Umbilical cord (tissue), 2 donors: ENCODE results near the gene RNGTT. TPM values are rescaled to one million over a fixed set of nuclear protein-coding genes. Genes with fewer than 3 reads are reported as not detected.
"Not testable (repeated sequence)": the region's sequence is repeated elsewhere in the genome, so short reads cannot be mapped to it uniquely, and the experiment has no call there.

ENCODE experiments used
- DNase-seq: peaks from one replicate; pipeline ENCODE4 v3.0.0-alpha.2; 2015; ENCODE audit warnings: low spot score
- total RNA-seq: library from RNA; depleted of rRNA; stranded (reverse); fragments of >200 nt; gene quantifications from one replicate; pipeline ENCODE4 v1.2.3, GENCODE V29; 2014; ENCODE audit warnings: low replicate concordance; ENCODE audit not compliant: insufficient read depth

RNGTT gene
- total RNA-seq, 1 donor from 2014 or later = 14.4 TPM

DNA sequence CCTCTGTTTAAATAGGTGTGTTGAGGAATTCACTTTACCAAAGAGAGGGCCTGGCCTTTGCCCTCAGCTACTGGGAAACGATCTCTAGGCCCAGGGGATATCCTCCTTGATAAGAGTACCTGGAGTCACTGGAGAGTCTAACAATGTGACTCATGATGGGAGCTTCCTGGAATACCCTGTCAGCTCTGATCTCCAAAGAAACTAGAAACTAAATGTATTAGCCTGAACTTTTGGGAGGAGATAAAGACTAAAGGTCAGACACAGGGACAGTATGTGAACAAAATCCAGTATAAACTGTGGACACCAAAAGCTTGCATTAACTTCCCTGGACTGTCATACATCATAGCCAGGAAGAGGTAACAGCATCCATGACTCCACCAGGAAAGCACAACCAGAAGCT is 148.5 kb downstream of the RNGTT start:
- DNase-seq = no peak

DNA sequence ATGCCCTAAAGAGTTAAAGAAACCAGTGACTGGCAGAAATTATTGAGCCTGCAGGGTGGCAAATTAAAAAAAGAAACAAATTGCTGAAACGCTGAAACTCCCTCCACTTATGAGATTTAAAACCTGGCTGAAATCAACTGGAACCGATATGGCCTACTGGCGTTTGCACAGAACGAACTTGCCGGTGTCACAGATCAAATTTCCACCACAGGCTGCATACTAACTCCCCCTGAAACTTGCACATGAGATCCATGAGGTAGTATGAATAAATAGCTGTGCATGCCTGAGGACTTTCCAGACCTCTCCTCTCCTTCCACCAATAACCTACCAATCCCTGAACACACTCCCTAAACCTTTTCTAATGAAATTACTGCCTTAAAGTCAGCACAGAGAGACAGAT is 150.4 kb downstream of the RNGTT start:
- no peak for DNase-seq

DNA sequence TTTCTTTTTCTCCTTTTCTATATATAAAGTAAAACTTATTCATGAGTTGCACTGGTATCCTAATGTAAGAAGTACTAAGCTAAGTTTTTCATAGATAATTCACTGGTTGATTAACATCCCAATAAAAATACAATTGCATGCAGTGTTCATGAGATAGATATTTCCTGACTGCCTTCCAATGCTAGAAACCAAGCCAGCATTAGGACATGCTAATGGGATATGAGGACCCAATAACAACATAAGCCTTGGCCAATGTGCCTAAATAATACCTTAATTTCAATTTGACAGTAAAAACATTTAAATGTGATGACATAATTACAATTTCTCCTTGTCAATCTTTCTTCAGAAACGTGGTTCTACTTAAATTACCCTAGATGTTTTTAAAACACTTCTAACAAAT is 152.7 kb downstream of the RNGTT start:
- DNase-seq = no peak

DNA sequence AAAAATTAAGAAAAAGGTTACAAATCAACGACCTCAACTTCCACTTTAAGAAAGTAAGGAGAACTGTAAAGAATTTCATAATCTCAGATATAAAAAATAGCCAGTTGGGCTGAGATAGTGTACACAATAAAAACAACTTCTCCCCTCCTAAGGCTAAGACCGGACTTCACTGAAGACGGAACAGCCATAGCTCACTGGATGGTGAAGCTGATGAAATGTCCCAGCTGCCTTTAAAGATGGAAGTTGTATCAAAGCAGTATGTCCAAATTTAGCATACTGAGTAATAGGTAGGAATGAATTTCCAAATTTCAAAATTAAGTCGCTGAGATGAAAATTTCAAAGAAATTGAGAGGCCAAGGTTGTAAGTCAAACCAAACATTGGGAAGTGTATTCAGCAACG is 153.3 kb downstream of the RNGTT start:
- no peak for DNase-seq

DNA sequence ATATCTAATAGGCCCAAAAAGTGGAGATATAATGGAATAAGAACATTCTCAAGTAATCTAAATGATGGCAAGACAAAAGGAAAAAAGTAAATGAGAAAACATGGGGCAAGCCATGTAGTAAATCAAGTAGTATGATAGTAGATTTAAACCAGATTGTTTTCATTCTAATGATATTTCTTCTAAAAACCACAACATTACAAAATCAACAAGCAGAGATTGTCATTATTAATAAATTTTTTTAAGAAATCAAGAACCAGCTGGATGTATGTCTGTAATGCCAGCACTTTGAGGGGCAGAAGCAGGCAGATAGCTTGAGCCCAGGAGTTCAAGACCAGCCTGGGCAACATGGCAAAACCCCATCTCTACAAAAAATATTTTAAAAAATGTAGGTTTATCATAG is 155.0 kb downstream of the RNGTT start:
- no peak for DNase-seq

DNA sequence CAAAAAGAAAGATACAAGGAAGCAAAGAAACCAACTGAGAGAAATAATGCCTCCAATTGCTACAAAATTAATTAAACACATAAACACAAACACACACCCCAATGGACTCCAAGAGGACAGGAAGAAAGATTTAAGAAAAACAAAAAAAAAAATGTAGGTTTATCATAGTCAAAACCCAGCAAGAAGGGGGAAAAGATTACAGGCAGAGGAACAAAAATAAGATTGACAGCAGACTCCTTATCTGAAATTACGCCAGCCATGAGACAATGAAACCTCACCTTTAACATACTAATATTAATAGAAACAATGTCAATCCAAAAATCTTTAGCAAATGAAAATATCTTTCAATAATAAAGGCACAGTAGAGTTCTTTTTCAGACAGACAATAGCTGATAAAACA is 155.8 kb downstream of the RNGTT start:
- DNase-seq = no peak

DNA sequence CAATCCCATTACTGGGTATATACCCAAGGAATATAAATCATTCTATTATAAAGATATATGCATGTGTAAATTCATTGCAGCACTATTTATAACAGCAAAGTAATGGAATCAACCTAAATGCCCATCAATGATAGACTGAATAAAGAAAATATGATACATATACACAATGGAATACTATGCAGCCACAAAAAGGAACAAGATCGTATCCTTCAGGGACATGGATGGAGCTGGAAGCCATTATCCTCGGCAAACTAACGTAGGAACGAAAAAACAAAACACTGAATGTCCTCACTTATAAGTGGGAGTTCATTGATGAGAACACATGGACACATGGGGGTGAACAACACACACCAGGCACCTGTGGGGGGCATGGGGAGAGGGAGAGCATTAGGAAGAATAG is 156.7 kb downstream of the RNGTT start:
- no peak for DNase-seq

DNA sequence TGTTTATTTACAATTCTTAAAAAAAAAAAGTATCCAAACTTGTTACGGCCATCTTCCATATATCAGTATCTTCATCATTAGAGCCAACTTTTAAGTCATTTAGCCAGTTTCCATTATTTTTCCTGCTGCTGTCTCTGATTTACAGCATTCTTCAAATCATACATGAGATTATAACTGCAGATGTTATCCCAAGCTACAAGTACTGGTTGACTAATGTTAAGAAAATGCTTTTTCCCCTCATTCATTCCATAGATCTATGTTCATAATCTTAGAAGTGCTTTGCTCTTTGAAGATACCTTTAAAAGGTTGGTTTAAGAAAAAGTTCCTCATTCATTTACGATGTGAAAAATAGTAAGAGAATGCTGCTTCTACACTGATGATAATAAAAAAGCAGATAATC is 158.7 kb downstream of the RNGTT start:
- peak; percentile 65 for DNase-seq

DNA sequence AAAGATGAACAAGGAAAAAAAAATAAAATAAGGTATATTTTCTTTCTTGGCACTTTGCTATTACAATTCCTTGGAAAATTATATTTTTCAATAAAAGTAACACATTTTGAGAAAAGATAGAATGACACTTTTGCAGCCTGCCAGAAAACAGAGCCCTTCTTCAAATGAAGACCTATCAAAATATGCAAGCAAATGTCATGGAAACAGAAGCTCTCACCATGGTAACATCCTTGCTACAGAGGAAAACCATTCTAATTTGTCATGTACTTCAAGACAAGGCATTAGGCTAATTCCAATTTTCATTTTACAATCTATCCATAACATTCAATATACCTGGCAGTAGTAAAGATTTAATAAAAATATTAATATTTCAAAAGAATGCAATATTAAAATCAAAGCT is 177.9 kb downstream of the RNGTT start:
- DNase-seq = peak; percentile 5

DNA sequence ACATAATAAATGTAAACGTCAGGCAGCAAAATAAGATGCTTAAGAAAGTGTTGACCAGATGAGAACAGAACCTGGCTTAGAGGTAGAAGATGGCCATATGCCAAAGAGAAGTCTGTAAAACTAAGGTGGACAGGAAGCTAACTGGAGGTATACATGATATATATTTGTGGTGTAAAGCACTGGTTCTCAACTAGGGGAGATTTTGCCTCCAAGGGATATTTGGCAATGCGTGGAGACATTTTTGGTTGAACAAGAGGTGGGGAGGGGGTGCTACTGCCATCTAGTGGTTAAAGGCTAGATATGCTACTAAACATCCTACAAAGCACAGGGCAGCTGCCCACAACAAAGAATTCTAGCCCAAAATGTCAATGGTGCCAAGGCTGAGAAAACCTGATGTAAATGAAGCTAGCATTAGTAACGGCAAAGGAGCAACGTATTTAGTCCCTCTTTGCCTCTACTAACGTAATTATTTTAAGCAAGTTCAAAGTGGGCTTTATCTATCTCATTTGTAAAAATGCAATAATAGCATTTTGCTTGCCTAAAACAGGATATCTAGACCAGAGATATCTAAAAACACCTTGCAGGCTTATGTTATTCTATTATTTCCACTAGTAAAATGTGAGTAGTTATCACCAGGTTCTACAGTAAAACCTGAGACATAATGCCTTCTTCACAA is 182.6 kb downstream of the RNGTT start:
- peak; percentile 71 for DNase-seq

DNA sequence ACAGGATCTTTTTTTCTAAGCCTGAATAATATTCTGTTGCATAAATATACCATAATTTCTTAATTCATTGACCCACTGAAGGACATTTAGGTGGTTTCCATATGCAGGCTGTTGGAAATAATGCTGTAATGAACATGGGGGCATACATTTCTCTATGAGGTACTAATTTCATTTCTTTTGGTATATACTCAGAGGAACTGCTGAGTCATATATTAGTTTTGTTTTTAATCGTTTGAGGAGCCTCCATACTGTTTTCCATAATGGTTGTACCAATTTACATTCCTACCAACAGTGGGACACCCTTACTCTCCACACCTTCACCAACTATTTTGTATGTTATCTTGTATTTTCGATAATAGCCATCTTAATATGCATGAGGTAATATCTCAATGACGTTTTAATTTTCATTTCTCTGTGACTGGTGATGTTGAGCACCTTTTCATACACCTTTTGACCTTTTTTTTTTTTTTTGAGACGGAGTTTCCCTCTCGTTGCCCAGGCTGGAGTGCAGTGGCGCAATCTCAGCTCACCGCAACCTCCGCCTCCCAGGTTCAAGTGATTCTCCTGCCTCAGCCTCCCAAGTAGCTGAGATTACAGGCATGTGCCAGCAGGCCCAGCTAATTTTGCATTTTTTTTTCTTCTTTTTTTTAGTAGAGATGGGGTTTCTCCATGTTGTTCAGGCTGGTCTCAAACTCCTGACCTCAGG is 187.4 kb downstream of the RNGTT start:
- no peak for DNase-seq

DNA sequence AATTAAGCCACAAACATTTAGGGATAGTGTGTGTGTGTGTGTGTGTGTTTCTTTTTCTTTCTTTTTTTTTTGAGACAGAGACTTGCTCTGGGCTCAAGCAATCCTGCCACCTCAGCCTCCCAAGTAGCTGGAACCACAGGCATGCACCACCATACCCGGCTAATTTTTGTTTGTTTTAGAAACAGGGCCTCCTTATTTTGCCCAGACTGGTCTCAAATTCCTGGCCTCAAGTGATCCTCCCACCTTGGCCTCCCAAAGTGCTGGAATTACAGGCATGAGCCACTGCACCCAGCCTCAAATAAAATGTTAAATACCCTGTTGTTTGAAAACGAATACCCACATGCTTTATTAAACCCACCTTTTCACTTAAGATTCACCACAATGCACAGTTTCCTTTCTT is 195.3 kb downstream of the RNGTT start:
- not testable (repeated sequence) for DNase-seq

DNA sequence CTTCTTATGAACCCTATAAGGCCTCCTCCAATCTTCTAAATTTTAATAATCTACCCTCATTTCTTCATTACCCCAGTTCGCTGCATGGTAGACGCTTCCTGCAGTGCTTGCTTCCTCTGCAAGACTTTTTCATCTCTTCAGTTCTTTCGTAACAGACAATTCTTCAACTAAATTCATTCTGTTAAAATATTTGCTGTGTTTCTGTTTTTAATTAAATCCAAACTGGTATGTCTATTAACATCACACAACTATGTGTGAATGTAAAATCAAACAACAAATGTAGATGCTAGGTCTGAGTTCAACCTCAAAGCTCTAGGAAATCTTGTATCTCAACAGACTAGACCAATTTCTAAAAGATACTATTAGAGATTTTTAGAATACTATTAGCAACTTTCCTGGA is 199.3 kb downstream of the RNGTT start:
- no peak for DNase-seq

DNA sequence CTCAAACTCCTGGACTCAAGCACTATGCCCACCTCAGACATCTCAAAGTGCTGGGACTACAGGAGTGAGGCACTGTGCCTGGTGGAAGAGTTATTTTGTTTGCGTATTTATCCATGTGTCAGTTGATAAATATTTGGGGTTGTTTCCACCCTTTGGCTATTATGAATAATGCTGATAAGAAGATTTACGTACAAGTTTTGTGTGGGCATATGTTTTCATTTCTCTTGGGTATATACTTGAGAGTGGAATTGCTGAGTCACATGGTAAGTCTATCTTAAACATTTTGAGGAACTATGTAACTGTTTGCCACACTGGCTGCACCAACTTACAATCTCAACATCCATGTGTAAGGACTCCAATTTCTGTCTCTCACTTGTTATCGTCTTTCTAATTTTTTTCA is 200.3 kb downstream of the RNGTT start:
- DNase-seq = no peak

DNA sequence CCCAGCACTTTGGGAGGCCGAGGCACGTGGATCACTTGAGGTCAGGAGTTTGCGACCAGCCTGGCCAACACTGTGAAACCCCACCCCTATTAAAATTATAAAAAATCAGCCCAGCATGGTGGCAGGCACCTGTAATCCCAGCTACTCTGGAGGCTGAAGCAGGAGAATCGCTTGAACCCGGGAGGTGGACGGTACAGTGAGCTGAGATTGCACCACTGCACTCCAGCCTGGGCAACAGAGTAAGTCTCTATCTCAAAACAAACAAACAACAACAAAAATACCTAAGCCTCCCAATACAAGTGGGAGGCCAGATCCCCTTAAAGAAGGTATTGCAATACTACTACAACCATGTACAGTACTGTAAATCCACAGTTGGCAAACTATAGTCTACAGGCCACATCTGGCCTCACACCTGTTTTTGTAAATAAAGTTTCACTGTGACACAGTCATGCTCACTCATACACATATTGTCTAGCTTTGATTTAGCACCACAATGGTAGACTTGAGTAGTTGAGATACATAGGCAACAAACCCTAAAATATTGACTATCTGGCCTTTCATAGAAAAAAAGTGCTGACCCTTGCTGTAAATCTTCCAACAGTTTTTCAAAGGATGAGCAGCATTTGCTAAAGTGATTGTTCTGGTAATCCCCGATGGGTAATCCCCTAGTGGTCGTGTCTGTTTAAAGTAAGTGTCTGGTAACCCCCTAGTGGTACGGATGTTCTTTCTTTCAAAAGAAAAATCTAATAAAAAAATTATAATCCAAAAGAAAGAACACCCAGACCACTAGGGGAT is 202.0 kb downstream of the RNGTT start:
- DNase-seq = no peak

DNA sequence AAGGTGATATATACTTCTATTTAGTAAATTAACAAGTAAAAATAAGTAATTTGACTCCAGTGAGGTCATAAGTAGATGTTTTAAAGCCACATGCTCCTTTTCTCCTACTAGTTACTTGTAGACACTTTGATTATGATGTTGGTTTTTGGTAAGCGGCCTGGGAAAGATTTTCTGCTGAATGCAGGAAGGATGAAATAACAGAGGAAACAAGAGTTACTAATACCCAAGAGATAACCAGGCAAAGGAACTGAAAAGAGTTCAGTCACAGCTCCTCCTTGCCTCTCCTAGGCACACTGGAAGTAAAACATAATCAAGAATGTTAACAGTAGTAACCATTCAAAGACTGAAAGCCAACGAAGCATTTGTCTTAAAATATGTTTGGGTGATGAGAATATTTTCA is 203.3 kb downstream of the RNGTT start:
- no peak for DNase-seq

DNA sequence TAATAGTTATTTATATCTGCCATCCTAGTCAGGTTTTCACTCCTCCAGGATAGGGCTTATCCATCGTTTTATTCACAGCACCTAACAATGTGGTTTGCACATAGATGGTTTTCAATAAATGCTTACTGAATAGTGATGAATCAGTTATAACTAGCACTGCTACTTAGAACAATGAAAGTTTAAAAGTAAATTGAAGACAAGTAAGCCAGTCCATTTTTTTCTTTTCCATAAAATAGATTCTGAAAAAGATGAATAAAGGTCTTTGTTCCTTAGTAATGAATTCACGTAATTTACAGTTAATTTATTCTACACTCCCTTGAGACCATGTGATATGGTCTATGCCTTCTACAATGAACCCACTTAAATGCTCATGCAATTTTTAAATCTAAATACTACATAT is 212.5 kb downstream of the RNGTT start:
- no peak for DNase-seq

DNA sequence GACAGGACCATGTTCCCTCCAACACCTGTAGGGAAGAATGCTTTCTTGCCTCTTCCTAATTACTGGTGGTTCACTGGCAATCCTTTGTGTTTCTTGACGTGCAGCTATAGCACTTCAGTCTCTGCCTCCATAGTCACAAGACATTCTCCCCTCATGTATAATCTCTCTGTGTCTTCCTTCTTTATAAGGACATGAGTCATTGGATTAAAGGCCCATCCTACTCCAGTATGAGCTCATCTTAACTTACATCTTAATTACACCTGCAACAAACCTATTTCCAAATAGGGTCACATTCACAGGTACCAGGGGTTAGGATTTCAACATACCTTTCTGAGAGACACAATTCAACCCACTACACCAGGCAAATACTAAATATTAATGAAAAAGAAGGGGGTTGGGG is 213.6 kb downstream of the RNGTT start:
- DNase-seq = no peak

DNA sequence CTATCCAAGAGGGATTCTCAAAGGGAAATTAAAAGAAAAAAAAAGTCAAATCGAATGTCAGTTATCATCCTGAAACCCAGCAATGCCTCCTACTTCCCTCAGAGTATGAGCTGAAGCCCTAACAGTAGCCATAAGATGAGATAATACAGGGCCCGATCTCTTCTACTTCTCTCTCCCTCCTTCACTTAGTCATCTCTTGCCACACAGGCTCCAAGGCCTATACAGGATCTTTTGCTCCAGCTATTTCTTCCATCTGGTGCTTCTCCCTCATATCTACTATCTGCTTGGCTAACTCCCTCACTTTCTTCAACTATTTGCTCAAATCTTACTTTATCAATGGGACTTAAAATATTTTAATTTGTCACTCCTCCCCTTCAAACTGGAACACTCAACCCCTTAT is 215.3 kb downstream of the RNGTT start:
- DNase-seq = no peak

DNA sequence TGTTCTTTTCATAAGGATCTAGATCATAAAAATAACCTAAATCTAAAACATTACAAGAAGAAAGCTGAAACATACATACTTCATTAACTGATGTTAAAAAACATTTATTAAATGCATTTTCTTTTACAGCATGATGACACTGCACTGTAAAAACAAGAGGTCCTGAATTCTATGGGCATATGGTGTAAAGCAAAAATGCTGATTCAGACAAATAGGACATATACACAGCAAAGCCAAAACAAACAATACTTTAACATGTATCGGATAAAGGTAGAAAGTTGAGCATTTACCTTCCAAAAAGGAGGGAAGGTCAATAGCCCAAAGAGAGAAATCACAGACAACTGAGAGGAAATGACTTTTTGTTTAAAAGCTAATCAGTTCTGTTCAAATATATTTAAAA is 221.5 kb downstream of the RNGTT start:
- DNase-seq = no peak

DNA sequence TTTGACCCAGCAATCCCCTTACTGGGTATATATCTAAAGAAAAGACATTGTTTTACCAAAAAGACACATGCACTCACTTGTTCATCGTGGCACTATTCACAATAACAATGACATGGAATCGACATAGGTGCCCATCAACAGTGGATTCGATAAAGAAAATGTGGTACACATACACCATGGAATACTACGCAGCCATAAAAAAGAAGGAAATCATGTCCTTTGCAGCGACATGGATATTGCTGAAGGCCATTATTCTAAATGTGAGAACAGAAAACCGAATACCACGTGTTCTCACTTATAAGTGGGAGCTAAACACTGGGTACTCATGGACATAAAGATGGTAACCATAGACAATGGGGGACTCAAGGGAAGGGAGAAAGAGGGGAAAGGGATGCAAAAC is 222.3 kb downstream of the RNGTT start:
- no peak for DNase-seq

DNA sequence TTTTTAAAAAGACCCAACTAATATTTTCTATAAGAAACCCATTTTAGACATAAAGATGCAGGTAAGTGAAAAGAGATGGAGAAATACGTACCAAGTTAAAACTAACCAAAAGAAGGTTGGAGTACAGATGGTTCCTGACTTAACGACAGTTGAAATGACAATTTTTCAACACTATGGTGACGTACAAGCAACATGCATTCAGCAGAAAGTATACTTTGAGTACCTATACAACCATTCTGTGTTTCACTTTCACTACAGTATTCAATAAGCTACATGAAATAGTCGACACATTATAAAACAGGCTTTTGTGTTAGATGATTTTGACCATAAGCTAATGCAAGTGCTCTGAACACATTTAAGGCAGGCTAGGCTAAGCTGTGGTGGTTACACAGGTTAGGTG is 228.9 kb downstream of the RNGTT start:
- DNase-seq = no peak

DNA sequence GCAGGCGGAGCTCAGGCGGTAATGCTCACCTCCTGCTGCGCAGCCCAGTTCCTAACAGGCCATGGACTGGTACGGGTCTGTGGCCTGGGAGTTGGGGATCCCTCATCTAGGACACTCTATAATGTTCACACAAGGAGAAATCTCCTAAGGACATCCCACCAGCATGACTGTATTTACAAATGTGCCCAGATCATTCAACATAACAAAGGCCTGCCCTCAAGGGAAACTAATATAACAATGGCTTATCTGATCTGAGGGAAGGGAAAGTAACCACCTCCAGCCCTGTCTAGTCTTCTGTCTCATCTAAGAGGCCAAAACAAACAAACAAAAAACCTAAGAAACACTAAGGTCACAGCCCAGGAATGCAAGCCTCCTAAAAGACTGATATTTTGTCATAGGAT is 232.8 kb downstream of the RNGTT start:
- DNase-seq = no peak
